Measurements from ENCODE around the gene LHPP.

DNA sequence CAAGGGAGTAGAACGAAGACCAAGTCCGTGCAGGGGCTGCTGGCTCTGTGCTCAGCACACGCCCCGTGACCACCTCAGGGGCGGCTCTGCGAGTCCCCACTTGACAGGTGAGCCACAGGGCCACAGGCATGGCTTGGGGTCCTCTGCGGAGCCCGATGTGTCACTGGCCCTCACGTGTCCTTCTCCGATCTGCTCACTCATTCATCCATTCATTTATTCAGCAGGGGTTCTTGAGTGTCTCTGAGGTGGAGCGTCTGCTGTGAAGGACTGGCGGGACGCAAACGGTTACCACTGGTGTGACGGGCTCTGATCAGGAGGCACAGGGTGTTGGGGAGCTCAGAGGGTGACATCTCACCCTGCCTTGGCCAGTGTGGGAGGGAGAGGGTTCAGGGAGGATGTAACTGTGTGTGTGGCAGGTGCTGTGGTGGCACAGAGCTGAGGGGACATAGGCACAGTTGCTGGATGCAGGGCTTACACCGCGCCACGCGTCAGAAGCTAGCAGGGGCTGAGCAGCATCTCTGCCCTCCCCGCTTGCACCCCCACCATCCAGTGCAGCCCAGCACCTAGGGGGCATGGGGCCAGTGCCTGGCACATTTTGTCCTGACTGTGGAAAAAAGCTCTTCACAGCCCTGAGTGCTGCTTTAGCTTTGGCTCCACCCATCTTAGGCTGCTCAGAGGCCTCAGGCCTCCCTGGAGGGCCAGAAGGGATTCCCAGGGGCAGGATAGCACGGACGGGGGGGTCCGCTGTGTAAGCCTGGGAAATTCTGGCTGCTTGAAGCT, 116.8 kb downstream of the LHPP start:
- TF ChIP-seq, protein P1, sequence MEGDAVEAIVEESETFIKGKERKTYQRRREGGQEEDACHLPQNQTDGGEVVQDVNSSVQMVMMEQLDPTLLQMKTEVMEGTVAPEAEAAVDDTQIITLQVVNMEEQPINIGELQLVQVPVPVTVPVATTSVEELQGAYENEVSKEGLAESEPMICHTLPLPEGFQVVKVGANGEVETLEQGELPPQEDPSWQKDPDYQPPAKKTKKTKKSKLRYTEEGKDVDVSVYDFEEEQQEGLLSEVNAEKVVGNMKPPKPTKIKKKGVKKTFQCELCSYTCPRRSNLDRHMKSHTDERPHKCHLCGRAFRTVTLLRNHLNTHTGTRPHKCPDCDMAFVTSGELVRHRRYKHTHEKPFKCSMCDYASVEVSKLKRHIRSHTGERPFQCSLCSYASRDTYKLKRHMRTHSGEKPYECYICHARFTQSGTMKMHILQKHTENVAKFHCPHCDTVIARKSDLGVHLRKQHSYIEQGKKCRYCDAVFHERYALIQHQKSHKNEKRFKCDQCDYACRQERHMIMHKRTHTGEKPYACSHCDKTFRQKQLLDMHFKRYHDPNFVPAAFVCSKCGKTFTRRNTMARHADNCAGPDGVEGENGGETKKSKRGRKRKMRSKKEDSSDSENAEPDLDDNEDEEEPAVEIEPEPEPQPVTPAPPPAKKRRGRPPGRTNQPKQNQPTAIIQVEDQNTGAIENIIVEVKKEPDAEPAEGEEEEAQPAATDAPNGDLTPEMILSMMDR (IDR thresholded peaks at IDR 0.05) = no peak
- no peak for TF ChIP-seq POLR2A (IDR thresholded peaks at IDR 0.05)
